Measurements from ENCODE around the gene SHOC2.

- TF ChIP-seq CTCF (IDR thresholded peaks at IDR 0.05) (no peak), POLR2A (IDR thresholded peaks at IDR 0.05) (no peak)
Measured at GRCh38 chr10:110903280-110904278, 15.8 kb upstream of the SHOC2 start.
